Non-pigmented ciliary epithelial cell (primary cell): ENCODE results near the gene B4GALNT2.
"Not testable (repeated sequence)": the region's sequence is repeated elsewhere in the genome, so short reads cannot be mapped to it uniquely, and the experiment has no call there.

Source experiments
- DNase-seq: peaks from one replicate; pipeline ENCODE4 v3.0.0-alpha.2; 2010; ENCODE audit warnings: low read depth

The B4GALNT2 gene

DNA sequence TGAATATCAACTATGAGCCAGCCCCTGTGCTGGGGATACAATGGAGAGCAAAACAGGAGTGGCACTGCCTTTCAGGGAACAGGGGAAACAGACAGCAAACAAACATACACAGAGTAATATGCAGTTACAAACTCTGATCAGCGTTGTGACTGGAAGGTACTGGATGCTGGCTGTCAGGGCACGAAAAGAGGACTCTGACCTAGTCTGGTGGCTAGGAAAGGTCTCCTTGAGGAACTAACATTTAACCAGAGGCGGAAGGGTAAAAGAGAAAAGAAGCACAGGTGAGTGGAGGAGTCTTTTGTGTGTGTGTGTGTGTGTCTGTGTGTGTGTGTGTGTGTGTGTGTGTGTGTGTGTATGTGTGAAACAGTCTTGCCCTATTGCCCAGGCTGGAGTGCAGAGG is 12.4 kb upstream of the B4GALNT2 start:
- no peak for DNase-seq

- no peak for DNase-seq
Observed at GRCh38 chr17:49121696-49122292, 10.8 kb upstream of the B4GALNT2 start.

- no peak for DNase-seq
Observed at GRCh38 chr17:49122566-49122965, 10.0 kb upstream of the B4GALNT2 start.

DNA sequence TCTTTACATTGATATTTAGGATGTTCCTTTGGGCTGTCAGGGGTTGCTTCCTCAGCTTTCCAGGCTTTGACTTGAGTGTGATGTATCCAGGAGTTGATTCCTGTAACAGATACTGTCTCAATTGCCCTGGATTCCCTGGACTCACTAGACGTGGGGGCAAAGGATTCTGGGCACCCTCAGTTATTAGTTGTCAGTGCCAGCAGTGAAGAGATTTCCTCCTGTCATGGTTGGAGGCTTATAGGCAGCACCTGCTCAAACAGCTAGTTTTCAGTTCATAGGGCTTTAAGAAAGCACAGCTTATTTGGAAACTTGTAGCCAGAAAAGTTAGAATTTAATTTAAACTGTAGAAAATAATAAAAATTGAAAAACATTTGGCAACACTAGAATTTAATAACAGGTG is 9.5 kb upstream of the B4GALNT2 start:
- DNase-seq = no peak

DNA sequence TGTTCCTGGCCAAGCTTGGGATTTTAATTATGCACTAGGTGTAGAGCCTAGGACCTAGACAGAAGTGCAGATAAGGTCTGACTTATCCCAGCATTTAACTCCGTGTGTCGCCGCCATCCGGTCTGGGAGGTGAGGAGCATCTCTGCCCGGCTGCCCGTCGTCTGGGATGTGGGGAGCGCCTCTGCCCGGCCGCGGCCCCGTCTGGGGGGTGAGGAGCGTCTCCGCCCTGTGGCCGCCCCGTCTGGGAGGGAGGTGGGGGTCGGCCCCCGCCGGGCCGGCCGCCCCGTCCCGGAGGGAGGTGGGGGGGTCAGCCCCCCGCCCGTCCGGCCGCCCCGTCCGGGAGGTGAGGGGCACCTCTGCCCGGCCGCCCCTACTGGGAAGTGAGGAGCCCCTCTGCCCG is 7.1 kb upstream of the B4GALNT2 start:
- DNase-seq = no peak

DNA sequence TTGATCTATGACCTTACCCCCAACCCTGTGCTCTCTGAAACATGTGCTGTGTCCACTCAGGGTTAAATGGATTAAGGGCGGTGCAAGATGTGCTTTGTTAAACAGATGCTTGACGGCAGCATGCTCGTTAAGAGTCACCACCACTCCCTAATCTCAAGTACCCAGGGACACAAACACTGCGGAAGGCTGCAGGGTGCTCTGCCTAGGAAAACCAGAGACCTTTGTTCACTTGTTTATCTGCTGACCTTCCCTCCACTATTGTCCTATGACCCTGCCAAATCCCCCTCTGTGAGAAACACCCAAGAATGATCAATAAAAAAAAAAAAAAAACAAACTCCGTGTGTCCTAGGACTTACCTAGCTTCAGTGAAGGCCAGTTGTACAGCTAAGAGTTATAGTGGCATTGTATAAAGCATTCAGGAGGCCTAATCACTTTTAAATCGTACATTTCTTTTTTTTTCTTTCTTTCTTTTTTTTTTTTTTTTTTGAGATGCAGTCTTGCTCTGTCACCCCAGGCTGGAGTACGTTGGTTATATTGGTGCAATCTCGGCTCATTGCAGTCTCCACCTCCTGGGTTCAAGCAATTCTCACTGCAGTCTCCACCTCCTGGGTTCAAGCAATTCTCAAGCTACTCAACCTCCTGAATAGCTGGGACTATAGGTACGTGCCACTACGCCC is 6.2 kb upstream of the B4GALNT2 start:
- not testable (repeated sequence) for DNase-seq

DNA sequence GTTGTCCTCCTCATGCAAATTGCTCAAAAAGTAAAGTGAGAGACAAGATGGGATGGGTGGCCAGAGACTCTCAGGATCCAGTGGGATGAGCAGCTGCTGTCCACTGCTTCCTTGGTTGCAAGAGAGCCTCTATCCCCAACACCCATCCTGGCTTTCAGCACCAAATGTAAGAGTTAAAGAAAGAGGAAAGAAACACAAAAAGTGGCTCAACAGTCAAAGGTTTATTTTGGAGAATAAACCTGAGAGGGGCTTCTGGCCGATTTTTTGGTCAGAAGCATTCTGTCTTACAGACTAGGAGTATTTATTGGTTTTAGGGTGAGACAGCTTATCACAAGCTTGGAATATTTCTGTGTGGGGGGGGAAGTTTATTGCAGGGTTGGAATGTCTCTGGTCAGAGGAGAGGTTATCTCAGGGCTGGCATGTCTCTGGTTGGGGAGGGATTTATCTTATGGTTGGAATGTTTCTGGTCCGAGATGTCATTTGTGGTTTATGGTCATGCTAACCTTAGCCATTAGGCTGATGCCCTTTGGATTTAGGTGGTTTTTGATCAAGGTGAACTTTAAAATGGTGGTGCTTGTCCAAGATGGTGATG is 3.1 kb upstream of the B4GALNT2 start:
- DNase-seq = not testable (repeated sequence)

DNA sequence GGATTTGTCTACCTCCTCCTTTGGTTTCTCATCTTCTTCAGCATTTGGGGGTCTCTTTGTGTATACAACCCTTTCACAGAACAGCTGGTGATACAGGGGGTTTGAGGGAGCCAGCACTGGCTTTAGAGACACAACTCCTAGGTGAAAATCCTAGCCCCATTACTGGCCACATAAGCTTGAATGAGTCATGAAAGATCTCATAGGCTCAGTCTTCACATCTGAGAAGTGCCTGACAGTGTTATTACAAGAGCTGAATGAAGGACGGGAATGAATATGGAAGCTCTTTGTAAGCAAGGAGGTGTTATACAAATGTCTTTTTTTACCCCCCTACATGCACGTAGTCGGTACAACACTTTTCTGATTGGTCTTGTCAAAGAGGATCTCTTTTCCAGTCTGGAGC is 1.7 kb upstream of the B4GALNT2 start:
- no peak for DNase-seq

- DNase-seq = no peak
Observed at GRCh38 chr17:49132317-49132698, 261 bp upstream of the B4GALNT2 start.

GRCh38 chr17:49136335-49136734 is 3.8 kb downstream of the B4GALNT2 start:
- no peak for DNase-seq

DNA sequence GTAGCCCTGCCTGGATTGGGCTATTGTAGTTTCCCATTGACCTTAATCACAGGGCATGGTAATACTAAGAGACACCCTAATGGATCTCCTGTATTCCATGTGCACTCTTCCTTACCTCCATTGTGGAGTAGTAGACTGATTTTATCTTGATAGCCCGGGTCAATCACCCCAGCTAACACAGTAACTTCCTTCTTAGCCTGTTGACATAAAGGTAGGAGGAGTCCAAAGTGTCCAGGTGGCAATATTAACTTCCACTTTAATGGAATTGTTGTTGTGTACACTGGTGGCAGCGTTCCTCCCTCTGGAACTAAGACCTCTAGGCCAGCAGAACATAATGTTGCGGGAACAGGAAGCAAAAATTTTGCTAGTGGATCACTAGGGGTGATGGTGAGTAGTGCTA is 13.1 kb downstream of the B4GALNT2 start:
- DNase-seq = not testable (repeated sequence)

GRCh38 chr17:49146620-49147306 is 14.2 kb downstream of the B4GALNT2 start:
- peak; percentile 99 for DNase-seq

DNA sequence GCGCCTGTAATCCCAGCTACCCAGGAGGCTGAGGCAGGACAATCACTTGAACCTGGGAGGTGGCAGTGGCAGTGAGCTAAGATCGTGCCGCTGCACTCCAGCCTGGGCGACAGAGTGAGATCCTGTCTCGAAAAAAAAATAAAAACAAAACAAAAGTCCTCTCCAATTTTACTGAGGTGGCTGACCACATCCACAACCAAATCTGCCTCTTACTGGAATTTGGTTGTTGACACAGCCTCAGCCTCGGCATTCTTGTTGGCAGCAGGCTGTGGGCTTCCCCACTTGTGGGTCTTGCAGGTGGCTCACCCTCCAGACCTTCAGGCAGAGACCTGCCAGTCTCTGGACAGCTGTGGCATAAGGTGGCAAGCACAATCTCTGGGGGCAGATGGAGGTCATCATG is 15.6 kb downstream of the B4GALNT2 start:
- no peak for DNase-seq

GRCh38 chr17:49151996-49152395 is 19.4 kb downstream of the B4GALNT2 start:
- no peak for DNase-seq

GRCh38 chr17:49156256-49156655 is 23.7 kb downstream of the B4GALNT2 start:
- no peak for DNase-seq

- no peak for DNase-seq
Observed at GRCh38 chr17:49157784-49158183, 25.2 kb downstream of the B4GALNT2 start.

GRCh38 chr17:49162866-49163265 is 30.3 kb downstream of the B4GALNT2 start:
- no peak for DNase-seq

DNA sequence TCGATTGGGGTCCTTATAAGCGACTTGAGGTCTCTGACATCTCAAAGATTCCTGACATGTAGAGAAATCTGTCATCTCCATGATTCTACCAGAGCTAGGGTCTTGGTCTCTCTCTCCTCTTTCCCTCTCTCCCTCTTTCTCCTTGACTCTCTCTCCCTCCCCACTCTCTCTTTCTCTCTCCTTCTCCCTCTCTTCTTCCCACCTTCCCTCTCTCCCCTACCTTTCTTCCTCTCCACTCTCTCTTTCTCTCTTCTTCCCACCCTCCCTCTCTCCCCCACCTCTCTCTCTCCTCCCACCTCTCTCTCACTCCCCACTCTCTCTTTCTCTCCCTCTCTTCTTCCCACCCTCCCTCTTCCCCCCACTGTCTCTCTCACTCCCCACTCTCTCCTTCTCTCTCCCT is 32.6 kb downstream of the B4GALNT2 start:
- no peak for DNase-seq

- no peak for DNase-seq
Observed at GRCh38 chr17:49168706-49169105, 36.1 kb downstream of the B4GALNT2 start.

DNA sequence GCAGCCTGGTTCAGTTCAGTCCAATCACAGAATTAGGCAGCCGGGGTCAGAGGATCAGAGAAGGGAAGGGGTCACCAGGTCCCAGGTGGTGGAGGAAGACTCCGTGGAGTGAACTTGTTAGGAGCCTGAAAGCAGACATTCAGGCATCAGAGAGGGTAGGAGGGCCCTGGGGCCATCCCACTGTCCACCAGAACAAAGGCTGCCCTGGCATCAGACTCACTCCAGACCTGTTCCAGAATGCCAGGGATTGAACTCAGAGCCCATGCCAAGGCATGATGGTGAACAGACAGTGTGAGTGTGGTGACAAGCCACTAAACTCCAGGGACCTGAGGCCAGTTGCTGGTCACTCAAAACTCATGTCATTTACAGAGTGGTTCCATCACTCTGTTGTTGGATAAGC is 37.6 kb downstream of the B4GALNT2 start:
- no peak for DNase-seq

- not testable (repeated sequence) for DNase-seq
Observed at GRCh38 chr17:49170711-49171110, 38.1 kb downstream of the B4GALNT2 start.

DNA sequence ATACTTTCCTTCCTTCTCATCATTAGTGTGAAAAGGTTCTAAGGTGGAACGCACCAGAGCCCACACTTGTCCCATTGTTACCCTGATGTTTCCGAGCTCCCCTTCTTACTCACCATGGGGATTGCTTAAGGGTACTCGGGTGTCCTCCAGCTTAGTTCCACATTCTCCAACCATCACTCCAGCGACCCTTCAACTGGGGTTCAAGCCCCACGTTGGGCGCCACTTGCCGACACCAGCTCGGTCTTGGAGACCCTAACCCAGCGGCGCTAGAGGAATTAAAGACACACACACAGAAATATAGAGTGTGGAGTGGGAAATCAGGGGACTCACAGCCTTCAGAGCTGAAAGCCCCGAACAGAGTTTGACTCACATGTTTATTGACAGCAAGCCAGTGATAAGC is 43.4 kb downstream of the B4GALNT2 start:
- DNase-seq = not testable (repeated sequence)

- DNase-seq = no peak
Observed at GRCh38 chr17:49180303-49180702, 47.7 kb downstream of the B4GALNT2 start.
